ENCODE measurements around the gene BACH2. TPM values are rescaled to one million over a fixed set of nuclear protein-coding genes. Genes with fewer than 3 reads are reported as not detected.

BACH2 gene
- total and polyA plus RNA-seq, 4 donors, result 11.0 to 16.7 (median 12.9) TPM

DNA sequence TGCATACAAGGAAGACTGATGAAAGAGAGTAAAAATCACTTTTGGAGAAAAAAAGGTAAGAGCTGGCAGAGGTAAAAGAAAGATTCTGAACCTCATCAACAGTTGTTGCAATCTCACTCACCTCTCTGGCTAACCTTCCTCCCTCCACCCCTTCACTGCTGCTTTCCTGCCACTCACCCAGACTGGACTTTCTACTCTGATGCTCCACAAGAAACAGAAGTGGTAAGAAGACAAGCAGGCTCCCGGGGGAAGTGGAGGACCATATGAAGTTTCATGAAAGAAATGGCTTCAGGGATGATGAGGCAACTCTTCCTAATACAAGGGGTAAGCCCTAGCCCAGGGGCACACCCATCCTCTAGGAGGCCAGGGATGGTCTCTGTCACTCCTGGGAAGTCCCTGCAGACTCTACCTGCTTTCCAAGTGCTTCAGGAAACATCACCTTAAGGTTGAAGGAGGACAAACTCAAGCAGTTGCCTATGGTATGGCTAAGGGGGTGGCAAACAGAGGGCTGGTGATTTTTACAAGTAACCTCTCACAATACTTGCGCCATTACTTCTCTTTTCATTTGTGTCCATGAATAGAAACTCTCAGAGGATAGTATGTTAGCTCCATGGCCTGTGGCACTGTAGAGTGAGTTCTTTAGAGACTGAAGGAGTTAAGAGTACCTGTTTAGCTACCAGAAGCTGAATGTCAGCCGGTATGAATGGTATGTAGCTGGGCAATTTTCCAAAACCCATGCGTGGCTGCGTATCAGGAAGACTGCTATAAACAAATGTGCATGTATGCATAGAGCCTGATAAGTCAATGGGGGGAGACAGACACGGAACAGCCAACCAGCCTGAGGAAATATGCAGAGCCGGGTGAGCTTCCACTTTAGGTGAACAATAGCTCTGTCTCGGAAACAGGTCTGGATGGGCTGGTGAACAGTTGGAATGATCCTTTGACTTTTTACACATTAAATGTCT, 112.0 kb downstream of the BACH2 start:
- H3K9me3 ChIP-seq (ENCODE audit: control insufficient read depth, insufficient read depth, low read length), result no peaks in the 10 kb centered on the region
- 45% methylated on average over 6 of the region's 8 CpGs for WGBS (ENCODE audit: insufficient coverage)
- DNase-seq (ENCODE audit: low read depth in 4 of 6, low spot score in 6 of 6), result peak in 1 of 6 donors; percentile 62
- H3K4me1 ChIP-seq (ENCODE audit: control insufficient read depth, insufficient read depth, low read length), result no peaks in the 10 kb centered on the region
- no peaks in the 10 kb centered on the region for H3K27me3 ChIP-seq (ENCODE audit: control insufficient read depth, insufficient read depth, low read length)
- H3K36me3 ChIP-seq (ENCODE audit: control insufficient read depth, insufficient read depth, low read length), result no peaks in the 10 kb centered on the region
- no peak overlapping the region for H3K4me3 ChIP-seq (ENCODE audit: low read depth, low read length)
- H3K27ac ChIP-seq (ENCODE audit: low read depth, low read length), result no peak overlapping the region

DNA sequence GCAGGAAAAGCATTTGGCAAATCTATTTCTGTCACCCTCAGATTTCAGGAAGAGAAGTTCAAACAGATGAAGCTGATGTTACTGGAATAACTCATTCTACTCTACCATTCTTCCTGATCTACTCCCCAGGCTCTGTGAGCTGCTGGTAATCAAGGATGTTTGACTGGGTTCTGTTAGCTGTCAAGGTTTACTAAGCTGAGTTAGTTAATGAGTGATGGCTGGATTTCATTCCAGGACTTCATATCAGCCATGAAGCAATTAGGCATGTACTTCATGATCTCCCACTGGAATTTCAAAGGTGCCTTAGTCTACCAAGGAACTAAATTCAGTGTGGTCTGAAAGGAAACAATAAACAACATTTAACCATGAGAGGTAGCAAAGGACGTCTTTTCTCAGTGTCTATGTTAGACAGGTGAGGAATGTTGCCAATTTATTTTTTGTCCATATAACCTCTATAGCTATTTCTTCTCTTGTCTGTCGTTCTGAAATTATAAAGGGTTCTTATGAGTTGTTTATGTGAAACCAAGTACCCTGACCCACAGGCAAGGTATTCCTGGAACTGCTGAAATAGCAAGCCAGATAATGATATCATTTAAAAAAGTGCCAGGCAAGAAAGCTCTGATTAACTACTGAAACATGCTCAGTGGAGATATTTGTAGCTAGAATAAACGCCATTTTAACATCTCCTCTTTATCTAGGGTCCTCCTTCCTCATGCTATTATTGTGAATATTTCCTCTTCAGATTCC, 112.9 kb downstream of the BACH2 start:
- H3K36me3 ChIP-seq (ENCODE audit: control insufficient read depth, insufficient read depth, low read length), result no peaks in the 10 kb centered on the region
- WGBS (ENCODE audit: insufficient coverage), result no CpG with 5 or more reads among the region's 3 CpGs
- H3K9me3 ChIP-seq (ENCODE audit: control insufficient read depth, insufficient read depth, low read length), result no peaks in the 10 kb centered on the region
- no peaks in the 10 kb centered on the region for H3K4me1 ChIP-seq (ENCODE audit: control insufficient read depth, insufficient read depth, low read length)
- H3K27ac ChIP-seq (ENCODE audit: low read depth, low read length), result no peak overlapping the region
- no peaks in the 10 kb centered on the region for H3K27me3 ChIP-seq (ENCODE audit: control insufficient read depth, insufficient read depth, low read length)
- no peak overlapping the region for H3K4me3 ChIP-seq (ENCODE audit: low read depth, low read length)
- peak in 1 of 6 donors; percentile 29 for DNase-seq (ENCODE audit: low read depth in 4 of 6, low spot score in 6 of 6)

DNA sequence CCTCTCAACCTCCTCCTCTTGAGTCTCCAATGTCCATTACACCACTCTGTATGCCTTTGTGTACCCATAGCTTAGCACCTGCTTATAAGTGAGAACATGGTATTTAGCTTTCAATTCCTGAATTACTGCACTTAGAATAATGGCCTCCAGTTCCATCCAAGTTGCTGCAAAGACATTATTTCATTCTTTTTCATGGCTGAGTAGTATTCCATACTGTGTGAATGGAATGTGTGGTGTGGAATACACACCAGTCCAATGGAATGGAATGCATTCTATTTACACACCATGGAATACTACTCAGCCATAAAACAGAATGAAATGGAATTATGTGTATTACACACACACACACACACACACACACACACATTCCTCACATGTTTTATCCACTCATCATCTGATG, 116.1 kb downstream of the BACH2 start:
- Histone ChIP-seq H3K4me1 (ENCODE audit: control insufficient read depth, insufficient read depth, low read length) (no peaks in the 10 kb centered on the region), H3K27ac (ENCODE audit: low read depth, low read length) (no peak overlapping the region), H3K4me3 (ENCODE audit: low read depth, low read length) (no peak overlapping the region), H3K36me3 (ENCODE audit: control insufficient read depth, insufficient read depth, low read length) (no peaks in the 10 kb centered on the region), H3K27me3 (ENCODE audit: control insufficient read depth, insufficient read depth, low read length) (no peaks in the 10 kb centered on the region), H3K9me3 (ENCODE audit: control insufficient read depth, insufficient read depth, low read length) (no peaks in the 10 kb centered on the region)
- no peak for DNase-seq (ENCODE audit: low read depth in 4 of 6, low spot score in 6 of 6)

DNA sequence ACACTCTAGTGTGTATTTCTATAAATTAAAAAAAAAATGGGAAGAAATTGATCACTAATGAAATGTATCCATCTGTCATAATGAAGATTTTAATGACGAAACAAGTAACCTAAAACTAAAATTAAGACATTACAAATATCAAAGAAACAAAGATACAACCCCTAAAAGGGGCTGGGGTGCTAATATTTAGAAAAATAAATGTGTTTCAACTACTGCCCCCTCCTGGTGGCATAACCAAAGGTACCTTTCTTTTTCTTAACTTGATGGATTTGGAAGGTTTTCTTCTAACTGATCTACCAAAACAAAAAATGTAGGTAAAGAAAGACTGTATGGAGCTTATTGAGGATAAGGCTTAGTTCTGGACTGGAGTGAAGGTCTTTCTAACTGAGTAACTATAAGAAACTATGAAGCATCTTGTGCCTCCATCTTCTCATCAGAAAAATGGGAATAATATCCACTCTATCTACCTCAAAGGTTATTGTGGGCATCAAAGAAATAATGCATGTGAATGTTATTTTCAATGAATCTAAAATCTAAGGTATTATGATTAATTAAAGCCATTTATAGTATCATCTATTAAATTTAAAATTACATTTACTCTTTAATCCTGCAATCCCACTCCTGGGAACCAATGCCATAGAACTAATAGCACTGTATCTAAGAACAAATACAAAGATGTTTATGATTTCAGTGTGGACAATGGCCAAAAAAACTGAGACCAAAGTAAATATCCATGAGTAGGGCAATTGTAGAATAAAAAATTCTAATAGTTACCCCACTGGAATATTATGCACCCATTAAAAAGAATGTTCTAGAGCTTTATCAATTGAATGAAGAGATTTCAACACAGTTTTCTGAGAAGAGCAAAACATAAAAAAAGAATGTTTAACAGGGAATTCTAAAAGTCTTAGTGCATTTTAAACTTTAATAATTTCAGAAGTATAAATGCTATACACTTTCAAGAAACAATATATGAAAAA, 117.2 kb downstream of the BACH2 start:
- no peaks in the 10 kb centered on the region for H3K9me3 ChIP-seq (ENCODE audit: control insufficient read depth, insufficient read depth, low read length)
- H3K27me3 ChIP-seq (ENCODE audit: control insufficient read depth, insufficient read depth, low read length), result no peaks in the 10 kb centered on the region
- no peak overlapping the region for H3K4me3 ChIP-seq (ENCODE audit: low read depth, low read length)
- WGBS (ENCODE audit: insufficient coverage), result no CpG with 5 or more reads among the region's 1 CpG
- no peak overlapping the region for H3K27ac ChIP-seq (ENCODE audit: low read depth, low read length)
- no peaks in the 10 kb centered on the region for H3K4me1 ChIP-seq (ENCODE audit: control insufficient read depth, insufficient read depth, low read length)
- H3K36me3 ChIP-seq (ENCODE audit: control insufficient read depth, insufficient read depth, low read length), result no peaks in the 10 kb centered on the region
- DNase-seq (ENCODE audit: low read depth in 4 of 6, low spot score in 6 of 6), result no peak

DNA sequence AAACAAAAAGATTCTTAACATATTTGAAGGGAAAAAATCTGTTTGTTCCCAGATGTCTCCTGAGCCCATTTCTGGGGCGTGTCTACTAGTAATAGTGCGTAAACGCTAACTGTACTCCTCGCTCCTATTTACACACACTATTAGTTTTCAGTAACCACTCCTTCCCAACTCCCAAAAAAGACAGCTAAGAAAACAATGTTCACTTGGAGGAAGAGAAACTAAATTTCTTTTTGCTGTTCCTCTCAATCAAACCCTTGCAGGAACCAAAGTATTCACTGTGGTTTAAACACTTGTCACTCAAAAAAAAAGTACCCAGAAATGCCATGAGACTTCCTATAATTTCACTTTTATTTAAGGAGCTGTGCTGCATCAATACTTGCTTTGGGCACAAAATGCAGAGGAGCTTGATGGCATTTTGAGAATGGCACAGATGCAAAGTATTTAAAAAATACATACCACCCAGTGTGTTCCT, 118.2 kb downstream of the BACH2 start:
- H3K4me3 ChIP-seq (ENCODE audit: low read depth, low read length), result no peak overlapping the region
- DNase-seq (ENCODE audit: low read depth in 4 of 6, low spot score in 6 of 6), result peak in 2 of 6 donors; percentile 13 to 47
- WGBS (ENCODE audit: insufficient coverage), result no CpG with 5 or more reads among the region's 4 CpGs
- no peaks in the 10 kb centered on the region for H3K9me3 ChIP-seq (ENCODE audit: control insufficient read depth, insufficient read depth, low read length)
- H3K27ac ChIP-seq (ENCODE audit: low read depth, low read length), result peak overlapping the region; percentile 37
- H3K36me3 ChIP-seq (ENCODE audit: control insufficient read depth, insufficient read depth, low read length), result no peaks in the 10 kb centered on the region
- H3K4me1 ChIP-seq (ENCODE audit: control insufficient read depth, insufficient read depth, low read length), result no peaks in the 10 kb centered on the region
- no peaks in the 10 kb centered on the region for H3K27me3 ChIP-seq (ENCODE audit: control insufficient read depth, insufficient read depth, low read length)

DNA sequence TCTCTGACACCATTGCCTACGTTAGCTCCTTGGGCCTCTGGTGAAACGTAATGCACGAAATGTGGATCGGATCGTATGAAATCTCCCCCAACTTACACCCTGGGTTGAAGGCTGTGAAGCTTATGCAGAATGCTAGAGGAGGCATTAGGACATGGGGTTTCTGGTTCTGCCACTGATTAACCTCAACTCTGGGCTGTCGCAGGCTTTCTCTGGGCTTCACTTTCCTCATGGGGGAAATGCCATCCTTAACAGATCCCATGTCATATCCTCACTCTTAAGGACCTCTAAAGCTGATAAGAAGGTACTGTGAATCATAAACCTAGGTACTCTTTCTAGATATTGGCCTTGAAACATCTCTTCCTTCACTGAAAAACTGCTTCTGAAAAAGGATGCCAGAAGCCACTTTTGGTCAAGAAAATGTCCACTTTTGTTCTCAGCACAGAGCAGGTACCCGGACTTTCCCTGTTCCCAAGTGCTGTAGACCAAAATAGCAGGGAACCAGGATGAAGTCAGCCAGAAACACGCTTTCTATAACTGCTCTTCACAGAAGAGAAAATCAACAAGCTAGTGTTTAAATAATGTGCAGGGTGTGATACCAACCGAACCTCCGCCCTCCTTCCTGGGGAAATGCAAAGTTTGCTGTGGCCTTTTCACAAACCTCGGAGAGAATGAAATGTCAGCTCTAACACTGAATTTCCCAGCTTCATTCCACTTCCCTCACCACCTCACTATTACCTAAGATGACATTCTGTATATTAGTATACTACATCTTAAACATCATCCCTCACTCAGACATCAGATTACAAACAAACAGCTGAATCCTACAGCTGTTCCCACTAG, 118.9 kb downstream of the BACH2 start:
- Histone ChIP-seq H3K36me3 (ENCODE audit: control insufficient read depth, insufficient read depth, low read length) (no peaks in the 10 kb centered on the region), H3K27me3 (ENCODE audit: control insufficient read depth, insufficient read depth, low read length) (no peaks in the 10 kb centered on the region), H3K27ac (ENCODE audit: low read depth, low read length) (peak overlapping the region; percentile 37), H3K4me3 (ENCODE audit: low read depth, low read length) (no peak overlapping the region), H3K4me1 (ENCODE audit: control insufficient read depth, insufficient read depth, low read length) (no peaks in the 10 kb centered on the region), H3K9me3 (ENCODE audit: control insufficient read depth, insufficient read depth, low read length) (no peaks in the 10 kb centered on the region)
- peak in 1 of 6 donors; percentile 20 for DNase-seq (ENCODE audit: low read depth in 4 of 6, low spot score in 6 of 6)
- WGBS (ENCODE audit: insufficient coverage), result 88% methylated on average over 5 of the region's 11 CpGs

DNA sequence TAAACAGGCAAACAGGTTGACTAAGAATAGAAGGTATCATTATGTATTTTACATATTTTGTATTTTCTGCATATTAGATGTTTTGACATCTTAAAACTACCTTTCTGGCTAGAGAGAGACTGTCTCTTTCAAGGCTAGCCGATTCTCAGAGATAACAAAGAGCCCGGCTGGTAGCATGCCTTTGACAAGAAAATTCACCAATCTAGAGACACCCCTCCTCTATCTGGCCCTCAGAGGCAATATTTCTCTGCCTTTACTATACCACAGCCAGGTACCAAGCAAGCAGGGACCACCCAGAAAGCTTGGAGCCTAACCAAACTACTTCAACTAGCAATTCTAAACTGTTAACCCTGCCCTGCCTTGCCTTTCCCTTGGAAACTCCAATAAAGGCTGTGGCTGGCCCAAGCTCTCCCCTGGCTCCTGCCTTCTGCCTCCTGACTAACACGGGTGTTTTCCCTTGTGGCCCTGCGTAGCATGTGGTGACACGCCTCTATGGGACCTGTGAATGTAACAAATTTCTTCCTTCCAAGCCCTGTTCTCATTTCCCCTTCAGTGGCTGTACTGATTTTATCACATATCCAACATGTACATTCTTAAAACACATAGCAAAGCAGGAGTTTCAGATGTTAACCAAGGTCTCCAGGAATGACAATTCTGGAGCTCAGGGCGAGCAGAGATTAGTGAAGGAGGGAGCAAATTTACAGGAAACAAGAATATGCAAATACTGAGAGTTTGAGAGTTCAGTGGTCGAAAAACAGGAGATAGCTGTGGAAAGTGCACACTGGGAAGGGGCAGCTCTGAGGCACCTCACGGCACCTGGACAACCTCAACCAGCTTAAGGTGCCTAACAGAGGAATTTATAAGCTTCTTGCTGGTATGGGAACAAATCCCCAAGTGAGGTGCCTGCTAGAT, 120.8 kb downstream of the BACH2 start:
- Histone ChIP-seq H3K27me3 (ENCODE audit: control insufficient read depth, insufficient read depth, low read length) (no peaks in the 10 kb centered on the region), H3K4me1 (ENCODE audit: control insufficient read depth, insufficient read depth, low read length) (no peaks in the 10 kb centered on the region), H3K9me3 (ENCODE audit: control insufficient read depth, insufficient read depth, low read length) (no peaks in the 10 kb centered on the region), H3K36me3 (ENCODE audit: control insufficient read depth, insufficient read depth, low read length) (no peaks in the 10 kb centered on the region), H3K4me3 (ENCODE audit: low read depth, low read length) (no peak overlapping the region), H3K27ac (ENCODE audit: low read depth, low read length) (no peak overlapping the region)
- DNase-seq (ENCODE audit: low read depth in 4 of 6, low spot score in 6 of 6), result no peak
- WGBS (ENCODE audit: insufficient coverage), result 63% methylated on average over 8 of the region's 8 CpGs

DNA sequence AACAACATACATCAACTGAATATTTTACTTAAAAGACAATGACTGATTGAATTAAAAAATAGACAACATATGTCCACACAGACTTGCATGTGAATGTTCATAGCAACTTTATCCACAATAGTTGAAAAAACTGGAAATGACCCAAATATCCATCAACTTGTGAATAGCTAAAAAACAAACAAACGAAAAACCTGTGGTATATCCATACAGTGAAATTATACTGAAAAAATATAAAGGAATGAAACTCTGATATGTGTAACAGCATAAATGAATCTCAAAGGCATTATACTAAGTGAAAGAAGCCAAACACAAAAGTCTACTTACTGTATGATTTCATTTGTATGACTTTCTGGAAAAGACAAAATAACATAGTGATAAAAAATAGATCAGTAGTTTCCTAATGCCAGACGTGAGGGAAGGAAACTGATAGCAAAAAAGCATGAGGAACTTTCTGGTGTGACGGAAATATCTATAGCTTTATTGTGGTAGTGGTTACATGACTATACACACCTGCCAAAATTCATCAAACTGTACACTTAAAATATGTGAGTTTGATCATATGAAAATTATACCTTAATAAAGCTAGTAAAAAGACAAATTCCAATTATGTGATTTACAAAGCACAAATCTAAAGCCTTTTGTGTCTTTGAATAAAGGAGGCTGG, 123.2 kb downstream of the BACH2 start:
- Histone ChIP-seq H3K4me3 (ENCODE audit: low read depth, low read length) (no peak overlapping the region), H3K27ac (ENCODE audit: low read depth, low read length) (no peak overlapping the region), H3K4me1 (ENCODE audit: control insufficient read depth, insufficient read depth, low read length) (no peaks in the 10 kb centered on the region), H3K9me3 (ENCODE audit: control insufficient read depth, insufficient read depth, low read length) (no peaks in the 10 kb centered on the region), H3K36me3 (ENCODE audit: control insufficient read depth, insufficient read depth, low read length) (no peaks in the 10 kb centered on the region), H3K27me3 (ENCODE audit: control insufficient read depth, insufficient read depth, low read length) (no peaks in the 10 kb centered on the region)
- DNase-seq (ENCODE audit: low read depth in 4 of 6, low spot score in 6 of 6), result no peak
- no CpG with 5 or more reads among the region's 3 CpGs for WGBS (ENCODE audit: insufficient coverage)

Measured in spinal cord (tissue), 10 donors.